ENCODE data around the gene CFAP54. TPM values are rescaled to one million over a fixed set of nuclear protein-coding genes. Genes with fewer than 3 reads are reported as not detected.

CFAP54 gene
- total RNA-seq, 2 experiments from 2014 or later, result 0.38 to 0.64 TPM

DNA sequence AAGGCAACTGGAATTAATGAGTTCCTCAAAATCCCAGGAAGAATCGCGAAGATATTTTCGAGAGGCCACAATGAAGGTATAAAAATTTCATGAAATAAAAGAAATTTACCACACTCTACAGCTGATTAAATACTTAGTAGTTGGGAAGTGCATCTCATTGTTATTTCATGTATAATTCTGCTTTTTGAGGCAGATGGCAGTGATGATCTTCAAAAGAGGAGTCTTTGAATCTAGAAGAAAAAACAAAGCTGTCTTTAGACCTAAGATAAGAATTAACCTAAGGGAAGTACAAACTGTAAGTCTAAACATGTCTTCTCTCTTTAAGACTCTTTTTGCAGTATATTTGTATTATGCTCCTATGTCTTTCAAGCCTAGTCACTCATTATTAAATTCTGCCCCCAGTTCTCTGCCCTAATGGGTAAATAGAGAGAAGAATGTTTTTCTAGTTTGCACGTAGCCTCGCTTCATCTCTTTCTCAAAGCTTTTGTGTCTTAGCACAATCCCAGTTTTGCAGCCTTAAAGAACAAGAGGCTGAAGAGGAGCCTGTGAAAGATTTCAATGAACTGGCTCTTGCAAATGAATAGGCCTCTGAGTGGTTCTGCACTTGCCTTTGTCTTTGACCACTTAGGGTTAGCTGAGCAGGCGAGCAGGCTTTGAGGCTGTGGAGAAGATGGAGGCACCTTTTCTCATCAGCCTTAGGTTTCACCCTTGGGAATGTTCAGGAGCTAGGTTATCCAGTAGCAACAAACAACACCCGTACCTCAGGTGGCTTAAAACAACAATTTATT, 32.7 kb downstream of the CFAP54 start:
- no peaks in the 10 kb centered on the region for H3K36me3 Mint-ChIP-seq (ENCODE audit: low read depth)
- H3K27ac Mint-ChIP-seq, result no peak overlapping the region
- intact Hi-C loops (cut with micrococcal nuclease), result no loop called here
- no peaks in the 10 kb centered on the region for H3K9me3 Mint-ChIP-seq
- no peak overlapping the region for H3K4me3 Mint-ChIP-seq
- CTCF ChIA-PET, result interaction anchor here (0.6 to 0.7 kb wide), 3 partner anchors 11 to 57 kb away, joined by 3 read pairs; no protein-coding TSS in a partner anchor
- H3K27me3 Mint-ChIP-seq (ENCODE audit: low read depth), result no peaks in the 10 kb centered on the region
- no peak for DNase-seq
- H3K4me1 Mint-ChIP-seq (ENCODE audit: low read depth), result peaks cover 11% of the 10 kb centered on the region

DNA sequence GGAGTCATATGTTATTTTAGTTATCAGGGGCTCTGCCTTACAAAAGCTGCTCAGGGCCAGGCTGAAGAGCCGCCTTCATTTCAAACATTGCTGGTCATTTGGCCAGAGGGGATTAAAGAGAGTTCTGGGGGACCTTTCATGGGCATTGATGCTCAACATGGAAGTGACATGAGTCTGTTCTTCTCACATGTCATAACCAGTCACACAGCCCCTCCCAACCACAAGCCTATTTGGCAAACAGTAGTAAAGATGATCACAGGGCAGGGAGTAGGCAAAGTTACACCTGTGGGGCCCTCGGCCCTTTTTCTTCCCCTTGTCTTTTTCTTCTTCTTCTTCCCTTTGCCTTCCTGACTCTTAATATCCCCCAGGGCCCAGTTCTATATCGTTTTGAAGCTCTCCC, 33.3 kb downstream of the CFAP54 start:
- peaks cover 5% of the 10 kb centered on the region for H3K4me1 Mint-ChIP-seq (ENCODE audit: low read depth)
- DNase-seq, result no peak
- no peak overlapping the region for H3K27ac Mint-ChIP-seq
- no peaks in the 10 kb centered on the region for H3K9me3 Mint-ChIP-seq
- intact Hi-C loops (cut with micrococcal nuclease), result no loop called here
- no peak overlapping the region for H3K4me3 Mint-ChIP-seq
- CTCF ChIA-PET, result interaction anchor here (0.6 to 0.7 kb wide), 2 partner anchors 11 to 56 kb away, joined by 3 read pairs; no protein-coding TSS in a partner anchor
- no peaks in the 10 kb centered on the region for H3K27me3 Mint-ChIP-seq (ENCODE audit: low read depth)
- no peaks in the 10 kb centered on the region for H3K36me3 Mint-ChIP-seq (ENCODE audit: low read depth)

DNA sequence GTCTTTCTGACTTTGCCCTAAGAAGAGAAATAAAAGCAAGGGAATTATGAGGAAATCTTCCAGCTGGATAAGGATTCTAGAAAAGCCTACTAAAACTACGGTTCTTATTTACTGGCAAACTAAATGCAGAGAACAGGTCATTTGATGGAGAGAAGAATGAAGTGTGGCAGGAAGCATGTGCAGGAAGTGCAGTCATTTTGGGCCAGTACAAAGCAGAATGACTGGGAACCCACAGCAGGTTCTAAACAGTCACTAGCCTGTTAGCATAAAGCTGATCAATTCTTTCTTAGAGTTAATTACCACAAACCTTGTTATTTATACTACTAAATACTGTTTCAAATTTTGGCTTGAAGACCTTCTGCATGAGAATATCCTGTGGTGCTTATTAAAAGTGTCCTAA, 36.7 kb downstream of the CFAP54 start:
- Mint-ChIP-seq H3K27me3 (ENCODE audit: low read depth) (no peaks in the 10 kb centered on the region), H3K9me3 (no peaks in the 10 kb centered on the region), H3K4me1 (ENCODE audit: low read depth) (peaks cover 3% of the 10 kb centered on the region), H3K27ac (no peak overlapping the region), H3K4me3 (no peak overlapping the region), H3K36me3 (ENCODE audit: low read depth) (no peaks in the 10 kb centered on the region)
- DNase-seq, result peak; percentile 20
- CTCF ChIA-PET, result no interaction called here
- intact Hi-C loops (cut with micrococcal nuclease), result no loop called here

- intact Hi-C loops (cut with micrococcal nuclease), result no loop called here
- Mint-ChIP-seq H3K27me3 (ENCODE audit: low read depth) (no peaks in the 10 kb centered on the region), H3K9me3 (no peaks in the 10 kb centered on the region), H3K4me3 (no peak overlapping the region), H3K27ac (no peak overlapping the region), H3K4me1 (ENCODE audit: low read depth) (peaks cover 3% of the 10 kb centered on the region), H3K36me3 (ENCODE audit: low read depth) (no peaks in the 10 kb centered on the region)
- CTCF ChIA-PET, result interaction anchor here (0.8 kb wide), 1 partner anchor 436 kb away, joined by 3 read pairs; no protein-coding TSS in a partner anchor
- no peak for DNase-seq
Observed at GRCh38 chr12:96529912-96530311, 40.5 kb downstream of the CFAP54 start.

DNA sequence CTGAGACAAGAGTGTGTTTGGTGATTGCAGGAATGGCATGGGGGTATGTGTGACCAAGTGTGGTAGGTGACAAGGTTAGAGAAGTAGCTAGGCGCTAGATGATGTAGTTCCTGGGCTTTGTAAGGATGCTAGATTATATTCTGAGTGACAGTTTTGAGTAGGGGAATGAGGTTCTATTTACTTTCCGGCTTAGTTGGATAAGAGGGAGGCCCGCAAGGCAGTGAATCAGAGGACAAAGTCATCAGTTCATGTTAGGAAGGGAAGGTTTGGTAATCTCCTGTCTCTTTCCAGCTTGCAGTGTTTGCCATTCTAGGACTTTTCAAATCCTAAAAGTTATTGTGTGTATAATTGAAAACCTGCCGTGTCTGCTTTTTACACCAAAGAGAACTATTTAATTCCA, 45.0 kb downstream of the CFAP54 start:
- H3K36me3 Mint-ChIP-seq (ENCODE audit: low read depth), result no peaks in the 10 kb centered on the region
- no peak for DNase-seq
- no peak overlapping the region for H3K27ac Mint-ChIP-seq
- no peak overlapping the region for H3K4me3 Mint-ChIP-seq
- CTCF ChIA-PET, result interaction anchor here (0.6 kb wide), 1 partner anchor 26 kb away, joined by 3 read pairs; no protein-coding TSS in a partner anchor
- H3K9me3 Mint-ChIP-seq, result no peaks in the 10 kb centered on the region
- no peaks in the 10 kb centered on the region for H3K27me3 Mint-ChIP-seq (ENCODE audit: low read depth)
- intact Hi-C loops (cut with micrococcal nuclease), result no loop called here
- no peaks in the 10 kb centered on the region for H3K4me1 Mint-ChIP-seq (ENCODE audit: low read depth)

DNA sequence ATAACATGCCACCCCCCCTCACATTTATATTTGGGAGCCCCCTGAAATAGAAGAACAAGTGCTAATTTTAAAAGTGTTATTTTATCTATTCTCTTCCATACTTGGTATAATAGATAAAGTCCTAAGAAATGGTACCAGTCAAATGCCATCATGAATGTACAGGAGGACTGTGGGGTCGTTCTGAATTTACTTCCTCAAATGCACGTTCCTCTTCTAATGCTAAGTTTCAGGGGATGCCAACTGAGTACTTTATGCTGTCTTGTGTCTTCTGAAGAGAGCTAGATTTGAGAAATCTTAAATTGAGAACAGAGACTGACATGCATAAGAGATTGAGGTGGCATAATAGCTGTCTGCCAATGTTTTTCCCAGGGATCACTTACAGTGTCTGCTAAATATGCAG, 59.0 kb downstream of the CFAP54 start:
- H3K36me3 Mint-ChIP-seq (ENCODE audit: low read depth), result no peaks in the 10 kb centered on the region
- H3K4me1 Mint-ChIP-seq (ENCODE audit: low read depth), result no peaks in the 10 kb centered on the region
- H3K4me3 Mint-ChIP-seq, result no peak overlapping the region
- DNase-seq, result no peak
- H3K9me3 Mint-ChIP-seq, result peaks cover 2% of the 10 kb centered on the region
- intact Hi-C loops (cut with micrococcal nuclease), result no loop called here
- H3K27ac Mint-ChIP-seq, result no peak overlapping the region
- CTCF ChIA-PET, result interaction anchor here (0.6 to 1.3 kb wide), 2 partner anchors 9 to 12 kb away, joined by 3 read pairs; no protein-coding TSS in a partner anchor
- H3K27me3 Mint-ChIP-seq (ENCODE audit: low read depth), result peaks cover 9% of the 10 kb centered on the region

- CTCF ChIA-PET, result no interaction called here
- intact Hi-C loops (cut with micrococcal nuclease), result no loop called here
- H3K27ac Mint-ChIP-seq, result no peak overlapping the region
- peaks cover under 1% of the 10 kb centered on the region for H3K9me3 Mint-ChIP-seq
- no peaks in the 10 kb centered on the region for H3K4me1 Mint-ChIP-seq (ENCODE audit: low read depth)
- H3K36me3 Mint-ChIP-seq (ENCODE audit: low read depth), result no peaks in the 10 kb centered on the region
- H3K27me3 Mint-ChIP-seq (ENCODE audit: low read depth), result peaks cover 9% of the 10 kb centered on the region
- no peak overlapping the region for H3K4me3 Mint-ChIP-seq
- DNase-seq, result no peak
Observed at GRCh38 chr12:96549341-96549740, 60.0 kb downstream of the CFAP54 start.

- Mint-ChIP-seq H3K9me3 (no peaks in the 10 kb centered on the region), H3K36me3 (ENCODE audit: low read depth) (no peaks in the 10 kb centered on the region), H3K4me1 (ENCODE audit: low read depth) (peaks cover 27% of the 10 kb centered on the region), H3K27ac (no peak overlapping the region), H3K27me3 (ENCODE audit: low read depth) (peaks cover 13% of the 10 kb centered on the region), H3K4me3 (no peak overlapping the region)
- CTCF ChIA-PET, result interaction anchor here (0.6 kb wide), 1 partner anchor 50 kb away, joined by 3 read pairs; no protein-coding TSS in a partner anchor
- intact Hi-C loops (cut with micrococcal nuclease), result loop anchor here (10.0 kb wide), 1 partner anchor 1934 kb away; no protein-coding TSS in a partner anchor
- no peak for DNase-seq
Observed at GRCh38 chr12:96570579-96570978, 81.2 kb downstream of the CFAP54 start.

- intact Hi-C loops (cut with micrococcal nuclease), result loop anchor here (1.0 to 10.0 kb wide), 10 partner anchors 54 to 1934 kb away; partner anchors contain the start of genes LTA4H and NEDD1
- H3K4me3 Mint-ChIP-seq, result peak overlapping the region; percentile 27
- H3K4me1 Mint-ChIP-seq (ENCODE audit: low read depth), result peaks cover 27% of the 10 kb centered on the region
- no peaks in the 10 kb centered on the region for H3K36me3 Mint-ChIP-seq (ENCODE audit: low read depth)
- no peaks in the 10 kb centered on the region for H3K9me3 Mint-ChIP-seq
- peak; percentile 58 for DNase-seq
- peaks cover 7% of the 10 kb centered on the region for H3K27me3 Mint-ChIP-seq (ENCODE audit: low read depth)
- CTCF ChIA-PET, result interaction anchor here (0.6 kb wide), 2 partner anchors 51 to 54 kb away, joined by 3 read pairs; no protein-coding TSS in a partner anchor
- H3K27ac Mint-ChIP-seq, result peak overlapping the region; percentile 15
Observed at GRCh38 chr12:96571101-96571862, 81.9 kb downstream of the CFAP54 start.

DNA sequence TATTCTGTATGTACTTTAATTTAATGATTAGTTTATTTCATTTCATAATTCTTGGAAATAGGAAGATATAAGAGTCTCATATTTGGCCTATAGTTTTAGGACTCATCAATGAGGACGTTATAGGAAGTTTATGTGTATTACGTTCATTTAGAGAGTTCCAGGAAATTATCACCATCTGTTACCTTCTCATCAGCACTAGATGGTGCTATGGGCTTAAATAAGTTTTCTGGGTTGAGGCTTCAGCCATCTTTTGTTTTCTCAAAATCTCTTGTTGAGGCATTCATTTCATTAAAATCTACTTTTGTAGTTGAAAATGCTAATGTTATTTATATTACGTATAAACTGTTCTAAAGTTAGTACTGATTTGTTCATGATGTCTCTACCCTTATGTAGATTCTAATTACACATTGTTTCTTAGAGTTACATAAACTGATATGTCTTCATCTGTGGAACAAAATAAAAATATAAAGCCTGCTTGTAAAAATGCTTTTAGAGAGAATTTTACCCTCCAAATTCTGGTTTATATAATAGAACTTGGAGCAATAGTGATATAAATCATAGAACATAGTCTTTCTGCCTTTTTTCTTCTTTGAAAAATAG, 89.2 kb downstream of the CFAP54 start:
- H3K36me3 Mint-ChIP-seq (ENCODE audit: low read depth), result no peaks in the 10 kb centered on the region
- H3K4me1 Mint-ChIP-seq (ENCODE audit: low read depth), result peaks cover 9% of the 10 kb centered on the region
- H3K27ac Mint-ChIP-seq, result no peak overlapping the region
- CTCF ChIA-PET, result interaction anchor here (0.6 to 2.8 kb wide), 12 partner anchors 10 to 1454 kb away, joined by 3 to 20 read pairs (median 3); no protein-coding TSS in a partner anchor
- peaks cover 5% of the 10 kb centered on the region for H3K27me3 Mint-ChIP-seq (ENCODE audit: low read depth)
- intact Hi-C loops (cut with micrococcal nuclease), result loop anchor here (1.0 to 10.0 kb wide), 9 partner anchors 142 to 1926 kb away; partner anchors contain the start of gene NEDD1
- no peak for DNase-seq
- no peak overlapping the region for H3K4me3 Mint-ChIP-seq
- no peaks in the 10 kb centered on the region for H3K9me3 Mint-ChIP-seq

DNA sequence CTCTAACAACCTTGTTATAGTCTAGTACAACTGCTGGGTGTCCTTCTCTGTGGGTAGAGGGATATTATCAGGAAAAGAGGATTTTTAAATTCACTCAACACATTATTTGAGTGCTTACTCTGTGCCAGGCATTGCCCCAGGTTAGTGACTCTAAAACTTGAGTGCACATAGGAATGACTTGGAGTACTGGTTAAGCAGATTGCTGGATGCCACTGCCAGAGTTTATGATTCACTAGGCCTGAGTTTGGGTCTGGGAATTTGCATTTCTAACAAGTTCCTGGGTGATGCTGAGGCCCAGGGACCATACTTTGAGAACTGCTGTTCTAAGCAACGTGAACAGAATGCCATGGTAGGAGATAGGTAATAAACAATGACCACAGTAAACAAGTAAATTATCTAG, 96.6 kb downstream of the CFAP54 start:
- no peaks in the 10 kb centered on the region for H3K9me3 Mint-ChIP-seq
- CTCF ChIA-PET, result no interaction called here
- no peak overlapping the region for H3K4me3 Mint-ChIP-seq
- no peaks in the 10 kb centered on the region for H3K27me3 Mint-ChIP-seq (ENCODE audit: low read depth)
- H3K36me3 Mint-ChIP-seq (ENCODE audit: low read depth), result no peaks in the 10 kb centered on the region
- intact Hi-C loops (cut with micrococcal nuclease), result no loop called here
- DNase-seq, result no peak
- peaks cover 2% of the 10 kb centered on the region for H3K4me1 Mint-ChIP-seq (ENCODE audit: low read depth)
- H3K27ac Mint-ChIP-seq, result no peak overlapping the region

DNA sequence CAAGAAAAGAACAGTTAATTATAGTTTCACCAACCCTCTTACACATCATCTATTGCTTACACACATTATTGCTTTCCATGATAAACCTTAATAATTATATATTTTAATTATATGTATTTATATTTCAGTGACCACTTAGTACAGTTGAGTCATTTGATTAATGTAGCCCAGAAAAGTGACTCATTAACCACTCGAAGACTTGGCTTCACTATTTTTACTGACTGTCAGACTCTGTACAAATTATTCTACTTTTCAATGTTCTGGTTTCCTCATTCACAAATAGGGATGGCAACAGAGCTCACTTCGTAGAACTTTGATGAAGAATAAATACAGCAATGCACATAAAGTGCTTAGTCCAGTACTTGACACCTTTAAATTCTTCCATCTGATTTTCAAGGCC, 98.3 kb downstream of the CFAP54 start:
- H3K36me3 Mint-ChIP-seq (ENCODE audit: low read depth), result no peaks in the 10 kb centered on the region
- no peak for DNase-seq
- intact Hi-C loops (cut with micrococcal nuclease), result no loop called here
- H3K27me3 Mint-ChIP-seq (ENCODE audit: low read depth), result no peaks in the 10 kb centered on the region
- no peak overlapping the region for H3K27ac Mint-ChIP-seq
- CTCF ChIA-PET, result no interaction called here
- H3K4me3 Mint-ChIP-seq, result no peak overlapping the region
- H3K4me1 Mint-ChIP-seq (ENCODE audit: low read depth), result no peaks in the 10 kb centered on the region
- no peaks in the 10 kb centered on the region for H3K9me3 Mint-ChIP-seq

Data from activated naive CD4-positive, alpha-beta T cell treated with anti-CD3 and anti-CD28 coated beads for 36 hours (primary cell).